GM21367 (cell line): ENCODE results near the gene VGLL4.
"Not testable (repeated sequence)": the region's sequence is repeated elsewhere in the genome, so short reads cannot be mapped to it uniquely, and the experiment has no call there.

Source experiments
- ATAC-seq: cut with Tn5 transposase; IDR thresholded peaks from one replicate; pipeline ENCODE4 v1.9.1; 2021; ENCODE audit not compliant: unreplicated experiment

Gene VGLL4, protein sequence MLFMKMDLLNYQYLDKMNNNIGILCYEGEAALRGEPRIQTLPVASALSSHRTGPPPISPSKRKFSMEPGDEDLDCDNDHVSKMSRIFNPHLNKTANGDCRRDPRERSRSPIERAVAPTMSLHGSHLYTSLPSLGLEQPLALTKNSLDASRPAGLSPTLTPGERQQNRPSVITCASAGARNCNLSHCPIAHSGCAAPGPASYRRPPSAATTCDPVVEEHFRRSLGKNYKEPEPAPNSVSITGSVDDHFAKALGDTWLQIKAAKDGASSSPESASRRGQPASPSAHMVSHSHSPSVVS

DNA sequence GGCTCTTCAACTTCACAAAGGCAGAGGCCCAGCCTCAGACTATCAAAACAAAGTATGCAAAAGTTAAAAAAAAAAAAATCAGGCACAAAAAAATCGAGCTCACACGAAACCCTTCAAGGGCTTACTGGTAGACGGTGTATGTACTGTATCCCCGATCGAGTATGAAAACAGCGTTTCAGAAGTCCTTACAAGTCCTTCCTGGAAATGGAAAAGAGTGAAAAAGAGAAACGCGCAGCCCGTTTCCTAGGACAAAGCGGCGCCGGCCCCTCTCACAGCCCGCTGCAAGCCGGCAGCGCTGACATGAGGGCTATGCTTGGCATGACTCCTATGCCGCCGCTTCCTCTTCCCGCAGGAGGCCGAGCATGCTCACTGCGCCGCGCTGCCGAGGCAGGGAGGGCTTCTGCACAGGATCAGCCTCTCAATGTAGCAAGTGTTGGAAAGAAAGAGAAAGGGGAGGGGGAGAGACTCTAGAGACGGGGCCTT lies at the start of gene VGLL4:
Gene VGLL4, minus strand, starts transcription at position 311 of the 483 bp plus-strand sequence. CDS start 397 bp downstream, outside the sequence.
- peak; percentile 59 for ATAC-seq

DNA sequence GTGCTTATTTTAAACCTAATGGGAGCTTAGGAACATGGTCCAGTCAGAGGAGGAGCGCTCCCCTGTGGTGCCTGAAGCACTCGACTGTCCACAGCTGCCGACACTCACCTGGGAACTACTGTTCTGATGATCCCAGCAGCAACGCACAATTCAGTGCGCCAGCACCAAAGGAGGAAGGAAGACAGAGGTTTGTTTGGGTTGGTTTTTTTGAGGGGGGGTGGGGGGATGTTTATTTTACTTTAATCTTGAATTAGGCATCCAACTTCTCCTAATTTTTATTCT lies 48.8 kb upstream of the VGLL4 start:
- ATAC-seq, result no peak

DNA sequence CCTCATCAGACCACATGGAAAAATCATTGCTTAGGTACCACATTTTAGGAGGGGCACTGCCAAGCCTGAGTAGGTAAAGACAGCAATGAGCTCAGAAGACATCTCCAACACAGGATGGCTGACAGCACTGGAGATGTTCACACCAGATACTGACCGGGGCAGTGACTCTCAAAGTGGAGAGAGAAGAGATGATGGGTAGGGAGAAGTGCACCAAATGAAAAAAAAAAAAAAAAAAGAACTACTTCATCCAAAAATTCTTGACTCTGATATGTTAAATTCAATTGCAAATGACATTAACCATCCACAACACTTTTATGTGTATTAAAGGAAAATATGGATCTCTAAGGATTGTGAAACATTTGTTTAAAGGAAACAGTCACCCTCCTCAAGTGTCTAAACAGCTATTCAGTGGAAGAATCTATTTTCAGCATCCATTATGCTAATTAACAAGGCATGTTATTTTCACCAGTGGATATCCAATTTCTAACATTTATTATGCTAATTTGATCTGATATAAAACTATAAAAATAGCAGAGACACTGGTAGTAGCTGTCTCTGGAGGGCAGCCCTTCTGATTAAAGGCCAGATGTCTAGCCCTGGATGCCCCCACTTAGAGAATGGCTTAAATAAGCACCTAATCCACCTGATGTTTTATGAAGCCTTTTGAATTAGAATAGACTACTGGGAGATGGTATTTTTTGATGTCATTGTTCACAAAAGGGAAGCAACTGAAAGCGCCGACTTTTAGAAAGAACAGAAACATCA lies 48.2 kb upstream of the VGLL4 start:
- no peak for ATAC-seq

DNA sequence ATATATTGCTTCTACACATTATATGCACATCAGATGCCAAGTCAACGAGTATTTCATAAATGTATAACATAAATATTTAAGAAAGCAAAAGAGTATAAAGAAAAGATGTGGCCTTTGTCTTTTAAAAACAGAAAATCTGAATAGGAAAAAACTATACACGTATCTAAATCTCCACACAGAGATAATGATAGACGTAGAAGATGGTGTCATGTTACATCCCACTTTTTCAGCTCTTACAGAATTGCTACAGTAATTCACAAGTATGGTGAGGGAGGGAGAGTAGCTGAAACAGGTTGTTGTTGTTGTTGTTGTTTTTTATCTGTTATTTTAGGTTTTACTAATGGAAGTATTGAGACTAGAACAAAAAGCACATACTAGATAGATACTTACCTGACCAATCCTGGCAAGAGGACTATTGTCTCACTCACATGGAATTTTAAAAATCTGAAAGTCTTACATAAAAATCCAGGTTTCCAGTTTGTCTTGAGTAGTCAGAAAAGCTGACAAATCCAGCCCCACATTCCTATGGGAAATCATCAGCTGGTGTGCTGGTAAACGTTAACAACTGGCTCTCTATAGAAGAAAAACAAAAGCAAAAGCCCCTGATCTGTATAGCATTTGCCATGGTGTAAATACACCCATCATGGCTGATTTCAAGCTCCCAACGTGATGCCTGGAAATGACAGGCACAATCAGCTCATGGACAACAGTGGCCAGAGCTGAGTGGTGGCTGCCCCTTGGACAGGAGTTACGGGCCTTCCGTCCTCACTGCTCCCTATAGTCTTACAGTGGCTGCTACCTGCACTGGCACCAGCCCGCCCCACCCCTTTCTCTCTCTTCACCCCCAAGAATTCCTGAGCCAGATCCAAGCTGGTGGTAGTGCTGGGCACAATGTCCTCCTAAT lies 47.4 kb upstream of the VGLL4 start:
- ATAC-seq, result no peak

DNA sequence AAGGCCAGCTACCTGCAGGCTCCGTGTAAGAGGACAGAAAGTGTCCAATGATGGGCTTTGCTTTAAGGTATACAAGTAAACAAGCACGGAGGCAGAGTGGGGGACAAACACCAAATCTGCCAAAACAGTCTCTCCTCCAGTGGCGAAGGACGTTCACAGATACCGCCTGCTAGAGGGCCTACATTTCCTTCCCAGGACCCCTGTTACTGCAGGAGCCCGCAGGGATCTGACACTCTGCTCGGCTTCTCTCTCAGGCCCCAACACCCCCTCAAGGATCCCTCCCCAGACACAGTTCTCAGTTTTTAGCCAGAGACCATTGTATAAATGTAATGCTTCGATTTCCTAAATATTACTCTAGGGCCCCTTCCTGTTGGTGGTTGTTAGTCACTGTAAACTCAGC lies 46.0 kb upstream of the VGLL4 start:
- ATAC-seq, result no peak

DNA sequence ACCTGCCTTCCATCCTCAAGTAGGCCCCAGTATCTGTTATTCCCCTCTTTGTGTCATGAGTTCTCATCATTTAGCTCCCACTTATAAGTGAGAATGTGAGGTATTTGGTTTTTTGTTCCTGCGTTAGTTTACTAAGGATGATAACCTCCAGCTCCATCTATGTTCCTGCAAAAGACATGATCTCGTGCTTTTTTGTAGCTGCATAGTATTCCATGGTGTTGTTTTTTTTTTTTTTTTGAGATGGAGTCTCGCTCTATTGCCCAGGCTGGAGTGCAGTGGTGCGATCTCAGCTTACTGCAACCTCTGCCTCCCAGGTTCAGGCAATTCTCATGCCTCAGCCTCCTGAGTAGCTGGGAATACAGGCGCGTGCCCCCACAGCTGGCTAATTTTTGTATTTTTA lies 41.3 kb upstream of the VGLL4 start:
- ATAC-seq, result not testable (repeated sequence)

DNA sequence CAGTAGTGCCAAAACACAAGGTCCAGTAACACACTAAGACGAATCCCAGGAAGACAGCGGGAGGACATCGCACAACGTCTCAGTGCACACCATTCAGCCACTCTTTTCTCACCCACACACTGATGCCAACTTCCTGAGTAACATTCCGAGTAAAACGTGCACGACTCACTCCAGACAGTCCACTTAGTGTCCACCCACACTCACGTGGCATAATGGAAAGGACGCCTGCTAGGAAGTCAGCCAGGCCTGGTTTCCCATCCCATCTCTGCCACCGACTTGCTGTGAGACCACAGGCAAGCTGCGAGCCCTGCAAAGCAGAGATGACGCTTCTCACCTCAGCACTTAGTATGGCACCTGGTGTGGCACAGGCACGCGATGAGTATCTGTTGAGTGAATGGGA lies 36.8 kb upstream of the VGLL4 start:
- ATAC-seq, result no peak

DNA sequence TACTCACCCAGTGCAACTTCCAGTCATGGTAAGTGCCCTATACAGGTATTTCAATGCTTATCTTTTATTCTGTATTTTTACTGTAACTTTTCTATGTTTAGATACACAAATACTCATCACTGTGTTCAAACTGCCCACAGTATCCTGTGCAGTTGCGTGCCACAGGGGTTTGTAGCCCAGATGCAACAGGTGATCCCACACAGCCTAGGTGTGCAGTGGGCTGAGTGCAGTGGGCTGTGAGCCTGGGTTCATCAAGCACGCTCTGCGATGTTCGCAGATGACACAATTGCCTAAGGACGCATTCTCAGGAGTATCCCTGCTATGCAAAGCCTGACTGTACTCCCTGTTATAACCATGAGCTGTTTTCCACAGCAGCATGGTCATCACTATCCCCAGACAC lies 36.2 kb upstream of the VGLL4 start:
- ATAC-seq, result no peak

DNA sequence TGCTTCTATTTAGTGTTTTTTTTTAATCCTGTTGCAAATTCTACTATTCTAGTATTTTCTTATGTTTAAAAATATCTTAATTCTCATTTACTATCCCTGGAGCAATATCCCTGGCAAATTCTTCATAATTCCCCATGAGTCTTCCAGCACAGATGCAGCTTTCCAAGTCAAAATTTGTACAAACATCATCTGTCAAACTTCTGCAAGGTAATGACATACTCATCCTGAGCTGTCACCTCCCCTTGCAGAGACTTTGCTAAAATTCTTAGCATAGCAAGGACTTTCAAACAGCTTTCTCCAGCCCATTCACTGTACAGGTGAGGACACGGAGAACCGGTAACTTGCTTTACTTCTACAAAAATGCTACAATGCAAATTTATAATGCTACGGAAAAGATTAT lies 28.6 kb upstream of the VGLL4 start:
- ATAC-seq, result no peak

DNA sequence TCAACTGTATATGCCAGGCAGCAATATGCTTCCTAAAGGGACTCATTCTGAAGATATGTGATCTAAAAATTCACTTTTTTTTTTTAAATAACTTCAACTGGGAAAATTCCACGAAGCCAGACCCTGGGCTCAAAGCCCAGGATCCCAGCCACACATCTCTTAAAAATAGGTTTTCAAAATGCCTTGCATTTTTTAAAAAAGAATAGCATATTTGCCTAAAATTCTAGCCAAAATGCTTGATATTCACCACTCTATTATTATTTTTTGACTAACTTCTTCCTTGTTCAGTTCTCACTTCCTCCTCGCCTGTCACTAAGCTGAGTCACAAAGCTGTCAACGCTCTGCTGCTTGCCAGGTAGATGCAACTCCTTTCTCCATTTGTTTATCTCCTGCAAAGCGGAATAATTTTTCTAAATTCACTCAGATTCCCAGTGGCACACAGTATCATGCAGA lies 28.0 kb upstream of the VGLL4 start:
- ATAC-seq, result peak; percentile 89

DNA sequence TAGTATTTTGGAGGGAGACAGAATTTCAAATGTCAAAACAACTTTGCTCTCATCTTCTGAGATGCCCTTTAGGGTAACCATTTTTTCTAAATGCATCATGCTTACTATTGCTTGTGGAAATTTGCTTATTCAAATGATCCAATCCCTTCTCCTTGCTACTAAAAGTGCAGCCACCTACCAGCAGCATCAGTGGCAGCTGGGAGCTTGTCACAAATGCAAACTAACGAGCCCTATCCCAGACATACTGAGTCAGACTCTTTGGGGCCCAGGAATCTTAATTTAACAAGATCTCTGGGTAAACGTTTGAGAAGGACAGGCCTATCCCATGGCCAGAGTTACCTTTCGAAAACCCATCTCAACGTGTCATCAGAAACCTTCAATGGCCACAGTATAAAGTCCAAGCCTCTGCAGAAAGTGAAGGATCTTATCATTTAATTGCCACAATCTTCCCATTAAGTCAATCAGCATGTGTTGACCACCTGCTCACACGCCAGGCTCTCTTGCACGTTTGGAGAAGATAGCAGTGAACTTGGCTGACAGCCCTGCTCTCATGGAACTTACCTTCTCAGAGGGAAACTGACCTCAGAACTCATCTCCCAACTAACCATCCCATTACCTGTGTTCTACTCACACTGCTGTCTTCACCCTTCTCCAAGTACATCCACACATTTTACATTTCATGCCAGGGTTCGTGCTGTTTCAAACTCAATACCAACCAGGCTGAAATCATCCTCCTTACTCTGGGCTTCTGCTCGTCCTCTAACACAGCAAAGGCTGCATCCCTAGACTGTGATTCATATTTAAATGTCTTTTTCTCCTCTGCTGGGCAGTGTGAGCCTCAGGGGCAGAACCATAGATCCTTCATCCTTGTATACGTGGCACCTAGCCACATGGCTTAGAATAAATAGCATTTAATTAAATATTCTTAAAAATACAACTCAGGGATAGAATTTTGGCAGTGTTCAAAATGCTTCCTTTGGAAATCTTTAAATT lies 24.8 kb upstream of the VGLL4 start:
- ATAC-seq, result no peak

DNA sequence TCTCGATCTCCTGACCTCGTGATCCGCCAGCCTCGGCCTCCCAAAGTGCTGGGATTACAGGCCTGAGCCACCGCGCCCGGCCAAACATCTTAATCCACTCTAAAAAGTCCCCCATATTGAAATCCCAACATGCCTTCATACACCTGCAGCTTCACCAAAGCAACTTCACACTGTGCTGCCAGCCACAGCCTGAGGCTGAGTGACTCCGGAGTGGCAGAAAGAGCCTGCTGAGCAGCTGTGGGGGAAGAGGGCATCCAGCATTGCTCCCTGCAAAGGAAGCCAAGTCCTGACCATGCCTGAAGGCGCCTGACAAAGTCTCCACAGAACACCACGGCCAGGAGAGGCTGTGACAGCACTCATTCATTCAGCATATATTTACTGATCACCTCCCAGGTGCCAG lies 21.6 kb upstream of the VGLL4 start:
- ATAC-seq, result no peak

DNA sequence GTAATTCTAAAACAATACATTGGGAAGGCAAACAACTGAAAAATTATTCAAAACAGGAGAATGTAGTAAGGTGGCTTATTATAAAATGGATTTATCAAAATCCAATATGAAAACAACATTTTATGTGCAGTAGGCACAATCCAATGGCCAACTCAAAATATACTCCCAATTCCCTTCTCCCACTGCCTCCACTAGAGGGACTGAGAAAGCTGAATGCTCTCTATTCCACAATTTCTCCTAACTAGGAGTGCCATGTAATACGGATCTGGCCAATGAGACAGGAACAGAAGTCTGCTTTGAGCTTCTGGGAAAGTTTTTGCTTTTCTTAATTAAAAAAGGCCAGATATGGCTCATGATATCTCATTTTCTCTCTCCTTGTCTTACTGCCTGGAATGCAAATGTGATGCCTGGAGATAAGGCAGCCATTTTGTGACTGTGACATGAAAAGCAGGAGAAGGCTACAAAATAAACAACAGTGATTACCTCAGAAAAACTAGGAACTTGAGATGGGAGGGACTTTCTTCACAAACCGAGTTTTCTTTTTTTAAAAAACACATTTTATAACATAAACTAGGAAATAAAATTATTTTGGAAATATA lies 18.8 kb upstream of the VGLL4 start:
- ATAC-seq, result no peak

DNA sequence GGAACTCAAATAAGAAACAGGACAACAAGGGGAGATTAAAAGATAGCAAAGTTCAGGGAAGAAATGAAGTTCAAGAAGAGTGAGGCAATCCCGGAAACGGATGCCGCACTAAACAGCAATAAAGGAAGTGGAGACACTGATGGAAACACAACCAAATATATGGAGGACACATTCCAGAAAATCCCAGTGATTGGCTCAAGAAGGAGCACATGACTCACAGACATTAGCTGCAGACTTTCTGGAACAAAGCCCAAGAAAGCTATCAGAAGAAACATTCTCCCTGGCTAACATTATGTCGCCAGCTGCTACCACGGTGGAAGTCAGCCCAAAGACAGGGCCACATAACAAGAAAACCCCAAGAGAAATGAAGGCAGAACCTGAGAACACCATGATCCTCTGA lies 18.1 kb upstream of the VGLL4 start:
- no peak for ATAC-seq

DNA sequence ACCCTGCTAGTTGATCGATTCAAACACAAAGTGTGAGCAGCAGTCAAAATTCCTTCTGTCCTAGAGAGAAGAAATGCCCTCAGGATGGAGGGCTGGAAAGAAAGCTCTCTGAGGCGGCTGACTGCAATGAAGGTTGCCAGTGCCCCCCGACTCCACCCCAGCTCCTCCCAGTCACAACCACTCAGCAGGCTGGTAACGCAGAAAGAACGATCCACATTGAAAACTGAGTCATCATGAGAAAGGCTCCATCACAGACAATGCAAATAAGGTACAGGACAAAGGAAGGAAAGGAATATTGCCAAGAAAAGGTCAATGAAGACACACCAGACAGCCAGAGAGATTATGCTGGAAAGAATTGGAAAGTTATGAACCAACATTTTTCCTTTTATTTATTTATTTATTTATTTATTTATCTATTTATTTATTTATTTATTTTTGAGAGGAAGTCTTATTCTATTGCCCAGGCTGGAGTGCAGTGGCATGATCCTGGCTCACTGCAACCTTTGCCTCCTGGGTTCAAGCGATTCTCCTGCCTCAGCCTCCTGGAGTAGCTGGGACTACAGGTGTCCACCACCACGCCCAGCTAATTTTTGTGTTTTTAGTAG lies 17.4 kb upstream of the VGLL4 start:
- ATAC-seq, result no peak

DNA sequence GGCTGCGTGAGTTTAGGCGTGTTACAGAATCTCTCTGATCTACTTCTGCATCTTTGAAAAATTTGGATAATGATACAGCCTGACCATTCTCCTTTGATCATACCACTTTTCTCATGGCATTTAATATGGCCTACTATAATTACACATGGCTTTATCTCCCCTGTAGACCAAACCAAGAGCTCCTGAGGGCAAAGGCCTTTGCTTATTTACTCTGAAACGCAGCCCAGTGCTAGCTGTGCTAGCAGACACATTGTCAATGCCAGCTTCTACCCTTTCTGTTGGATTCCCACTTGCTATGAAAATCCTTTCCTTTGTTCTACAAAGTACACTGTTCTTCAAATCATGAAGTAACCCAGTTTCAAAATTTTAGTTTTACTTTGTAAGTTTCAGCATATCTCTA lies 16.5 kb upstream of the VGLL4 start:
- no peak for ATAC-seq

DNA sequence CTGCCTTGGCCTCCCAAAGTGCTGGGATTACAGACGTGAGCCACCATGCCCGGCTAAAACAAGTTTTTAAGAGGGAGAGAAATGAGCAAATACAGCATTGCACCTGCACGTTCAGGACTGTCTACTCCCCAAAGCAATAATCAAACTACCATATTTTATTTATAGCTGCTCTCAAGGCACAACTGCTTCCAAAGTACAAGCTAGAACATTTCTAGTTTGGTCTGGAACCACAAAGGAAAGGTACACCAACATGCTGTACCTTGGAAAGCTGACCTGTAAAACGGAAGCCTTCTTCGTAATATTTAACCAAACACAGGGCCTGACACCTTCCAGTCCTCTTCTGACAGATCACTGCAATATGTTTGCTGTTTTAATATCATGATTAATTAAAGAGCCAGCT lies 14.5 kb upstream of the VGLL4 start:
- ATAC-seq, result no peak

DNA sequence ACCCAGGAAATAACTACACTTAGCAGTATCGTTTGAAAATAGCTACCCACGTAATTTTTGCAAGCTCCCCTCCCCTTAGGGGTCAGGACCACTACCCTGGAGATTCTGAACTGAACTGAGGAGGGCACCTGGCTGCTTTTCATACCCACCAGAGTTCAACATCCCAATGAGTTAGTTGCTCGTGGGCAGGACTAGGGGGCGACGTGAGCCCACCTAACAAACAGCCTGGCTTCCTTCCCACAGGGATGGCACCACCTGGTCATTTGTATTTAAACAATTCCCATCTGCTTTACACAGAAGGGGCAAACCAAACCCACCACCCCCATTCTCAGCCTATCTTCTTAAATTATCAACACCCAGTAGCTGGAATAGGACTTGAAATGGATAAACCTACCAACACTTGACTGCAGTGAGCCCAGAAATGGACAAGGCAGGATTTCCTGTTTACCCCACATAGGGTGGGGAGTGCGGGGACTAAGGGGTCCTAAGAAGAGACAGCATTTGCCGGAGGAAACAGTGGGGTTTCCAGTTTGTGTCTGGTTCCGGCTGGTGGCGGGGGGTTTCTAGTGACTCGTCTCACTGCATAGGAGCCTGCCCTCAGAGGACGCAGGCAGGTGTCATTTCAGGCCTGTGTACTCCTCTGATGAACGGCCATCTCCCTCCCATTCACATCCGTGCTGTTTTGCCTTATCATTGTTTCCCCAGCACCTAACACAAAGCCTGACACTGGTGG lies 11.6 kb upstream of the VGLL4 start:
- no peak for ATAC-seq

DNA sequence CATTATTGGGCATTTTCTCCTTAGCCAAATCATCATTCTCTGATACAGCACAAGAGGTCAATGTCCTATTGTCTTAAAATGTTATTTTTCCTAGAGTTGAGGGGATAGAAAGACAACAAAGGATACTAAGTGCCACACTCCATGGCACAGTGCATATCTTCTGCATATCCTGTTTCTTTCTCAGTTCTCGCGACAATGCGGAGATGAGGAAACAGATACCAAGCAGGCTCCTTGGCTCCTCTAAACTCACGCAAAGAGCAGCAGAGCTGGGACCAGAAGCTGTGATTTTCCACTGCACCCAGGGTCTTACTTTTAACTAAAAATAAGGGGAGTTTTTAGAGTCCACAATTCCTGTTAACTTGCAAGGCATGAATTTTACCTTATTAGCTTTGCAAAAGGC lies 10.5 kb upstream of the VGLL4 start:
- no peak for ATAC-seq
